NCI-H1417 treated with DMSO at 0.1 percent for 48 hours (cell line): Measurements from ENCODE around the gene SNRPD2.
"Not testable (repeated sequence)": the region's sequence is repeated elsewhere in the genome, so short reads cannot be mapped to it uniquely, and the experiment has no call there.

Experiments used
- DNase-seq: peaks from one replicate; lab custom pipeline; 2025; lab: John Stamatoyannopoulos, UW

Gene SNRPD2

GRCh38 chr19:45701676-45702075 lies 9.9 kb upstream of the SNRPD2 start:
- no peak for DNase-seq

DNA sequence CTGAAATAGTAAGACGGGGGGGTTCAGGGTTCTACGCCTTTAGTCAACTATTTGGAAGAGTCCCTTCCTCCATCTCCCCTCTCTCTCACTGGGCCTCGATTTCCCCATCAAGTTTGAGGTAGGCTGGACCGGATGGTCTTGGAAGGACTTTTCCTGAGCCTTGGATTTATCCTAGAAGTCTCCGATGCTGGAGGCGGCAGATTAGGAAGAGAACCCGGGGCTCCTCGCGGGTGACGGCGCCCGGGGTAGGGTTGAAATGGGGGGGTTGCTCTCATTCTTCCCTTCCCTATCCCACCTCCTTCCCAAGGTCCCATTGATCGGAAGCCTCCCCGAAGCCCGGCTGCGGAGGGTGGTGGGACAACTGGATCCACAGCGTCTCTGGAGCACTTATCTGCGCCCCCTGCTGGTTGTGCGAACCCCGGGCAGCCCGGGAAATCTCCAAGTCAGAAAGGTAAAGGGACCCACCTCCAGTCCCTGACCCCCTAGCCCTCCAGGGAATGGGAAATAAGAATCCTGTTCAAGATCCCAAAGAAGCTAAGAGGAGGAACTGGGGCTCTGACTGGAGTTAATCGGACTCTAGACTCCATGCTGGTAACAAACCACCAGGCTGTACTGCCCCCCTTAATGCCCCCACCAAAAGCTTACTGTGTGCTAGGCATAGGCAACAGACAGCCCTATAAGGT lies 1.5 kb upstream of the SNRPD2 start:
- no peak for DNase-seq

- DNase-seq, result peak; percentile 94
Observed at GRCh38 chr19:45692187-45693105, 693 bp upstream of the SNRPD2 start, which contains the start of gene QPCTL. Gene QPCTL, plus strand, starts transcription at chr19:45692666. Its CDS starts 38 bp downstream, at chr19:45692704.

GRCh38 chr19:45687599-45687998 lies 4.2 kb downstream of the SNRPD2 start:
- no peak for DNase-seq

GRCh38 chr19:45685045-45685444 lies 6.7 kb downstream of the SNRPD2 start:
- DNase-seq, result not testable (repeated sequence)

- no peak for DNase-seq
Observed at GRCh38 chr19:45682908-45683307, 8.8 kb downstream of the SNRPD2 start.

GRCh38 chr19:45682117-45682516 lies 9.6 kb downstream of the SNRPD2 start:
- no peak for DNase-seq

DNA sequence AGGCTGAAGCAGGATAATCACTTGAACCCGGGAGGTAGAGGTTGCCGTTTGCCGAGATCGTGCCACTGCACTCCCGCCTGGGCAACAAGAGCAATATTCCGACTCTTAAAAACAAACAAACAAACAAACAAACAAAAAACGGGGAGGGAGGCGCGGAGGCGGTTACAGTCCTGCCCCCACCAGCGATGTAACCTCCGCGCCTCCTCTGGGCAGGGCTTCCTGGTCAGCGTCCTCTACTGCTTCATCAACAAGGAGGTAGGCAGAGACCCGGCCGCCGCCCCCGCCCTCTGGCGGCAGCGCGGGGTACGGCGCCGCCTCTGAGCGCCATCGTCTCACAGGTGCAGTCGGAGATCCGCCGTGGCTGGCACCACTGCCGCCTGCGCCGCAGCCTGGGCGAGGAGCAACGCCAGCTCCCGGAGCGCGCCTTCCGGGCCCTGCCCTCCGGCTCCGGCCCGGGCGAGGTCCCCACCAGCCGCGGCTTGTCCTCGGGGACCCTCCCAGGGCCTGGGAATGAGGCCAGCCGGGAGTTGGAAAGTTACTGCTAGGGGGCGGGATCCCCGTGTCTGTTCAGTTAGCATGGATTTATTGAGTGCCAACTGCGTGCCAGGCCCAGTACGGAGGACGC lies 10.2 kb downstream of the SNRPD2 start:
- peak; percentile 44 for DNase-seq

DNA sequence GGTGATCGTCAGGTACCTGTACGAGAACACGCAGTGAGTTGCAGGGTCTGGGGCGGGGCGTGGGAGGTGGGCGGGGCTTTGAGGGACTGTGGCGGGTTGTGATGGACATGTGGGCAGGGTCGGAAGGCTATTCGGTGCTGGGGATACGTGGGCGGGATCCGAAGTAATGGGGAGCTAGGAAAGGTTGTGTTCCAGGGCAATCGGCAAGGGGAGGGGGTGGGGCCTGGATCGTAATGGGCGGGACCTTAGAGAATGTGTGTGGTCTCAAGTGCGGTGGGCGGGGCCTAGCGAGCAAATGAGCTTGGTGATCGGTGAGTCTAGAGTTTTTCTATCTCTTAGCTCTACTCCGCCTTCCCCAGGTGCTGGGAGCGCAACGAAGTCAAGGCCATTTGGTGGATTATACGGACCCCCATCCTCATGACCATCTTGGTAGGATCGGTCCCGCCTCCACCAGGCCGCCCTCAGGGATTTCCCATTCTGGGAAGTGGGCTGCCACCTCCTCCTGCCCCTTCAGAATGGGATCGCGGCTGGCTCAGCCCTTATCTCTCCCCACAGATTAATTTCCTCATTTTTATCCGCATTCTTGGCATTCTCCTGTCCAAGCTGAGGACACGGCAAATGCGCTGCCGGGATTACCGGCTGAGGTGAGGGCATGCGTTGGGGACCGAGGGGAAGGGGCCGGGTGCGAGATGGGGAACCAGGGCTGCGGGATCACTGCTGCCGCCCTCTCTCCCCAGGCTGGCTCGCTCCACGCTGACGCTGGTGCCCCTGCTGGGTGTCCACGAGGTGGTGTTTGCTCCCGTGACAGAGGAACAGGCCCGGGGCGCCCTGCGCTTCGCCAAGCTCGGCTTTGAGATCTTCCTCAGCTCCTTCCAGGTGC lies 14.2 kb downstream of the SNRPD2 start:
- no peak for DNase-seq

GRCh38 chr19:45676851-45677263 lies 14.9 kb downstream of the SNRPD2 start:
- DNase-seq, result no peak

DNA sequence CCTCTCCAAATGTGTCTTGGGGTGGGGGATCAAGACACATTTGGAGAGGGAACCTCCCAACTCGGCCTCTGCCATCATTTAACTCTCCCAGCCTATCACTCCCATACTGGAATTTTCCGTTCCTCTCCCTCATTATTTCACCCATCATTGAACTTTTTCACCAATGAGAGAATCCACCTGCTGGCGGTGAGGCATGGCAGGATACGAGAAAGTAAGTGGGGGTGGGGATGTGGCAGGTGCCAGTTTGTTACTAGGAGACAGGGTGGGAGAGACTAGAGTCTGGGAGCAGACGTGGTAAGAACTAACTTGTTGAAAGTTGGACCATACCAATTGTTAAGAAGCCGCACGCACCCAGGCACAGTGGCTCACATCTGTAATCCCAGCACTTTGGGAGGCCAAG lies 16.8 kb downstream of the SNRPD2 start:
- no peak for DNase-seq

- DNase-seq, result no peak
Observed at GRCh38 chr19:45670670-45671453, 20.9 kb downstream of the SNRPD2 start.

DNA sequence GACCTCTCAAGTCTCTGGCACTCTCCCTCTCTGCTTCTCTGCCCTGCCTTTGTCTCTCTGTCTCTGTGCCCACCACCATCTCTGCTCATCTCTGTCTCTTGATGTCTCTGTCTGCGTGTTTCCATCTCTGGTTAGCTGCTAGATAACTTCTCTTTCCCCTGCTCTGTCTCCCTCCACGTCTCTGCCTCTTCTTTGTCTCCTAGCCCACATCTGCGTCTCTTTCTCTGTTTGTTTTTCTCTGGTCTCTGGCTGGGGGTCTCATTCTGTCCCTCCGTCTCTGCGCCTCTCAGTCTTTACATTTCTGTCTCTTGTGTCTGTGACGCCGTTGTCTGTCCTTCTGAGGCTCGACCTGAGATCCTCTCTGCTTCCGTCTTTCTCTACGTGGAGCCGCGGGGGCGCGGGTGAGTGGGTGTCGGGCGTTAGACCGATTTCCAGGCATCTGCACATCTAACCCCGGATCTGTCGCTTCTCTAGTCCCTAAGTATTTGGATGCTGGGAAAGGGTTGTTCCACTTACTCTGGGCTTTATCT lies 23.3 kb downstream of the SNRPD2 start:
- no peak for DNase-seq

DNA sequence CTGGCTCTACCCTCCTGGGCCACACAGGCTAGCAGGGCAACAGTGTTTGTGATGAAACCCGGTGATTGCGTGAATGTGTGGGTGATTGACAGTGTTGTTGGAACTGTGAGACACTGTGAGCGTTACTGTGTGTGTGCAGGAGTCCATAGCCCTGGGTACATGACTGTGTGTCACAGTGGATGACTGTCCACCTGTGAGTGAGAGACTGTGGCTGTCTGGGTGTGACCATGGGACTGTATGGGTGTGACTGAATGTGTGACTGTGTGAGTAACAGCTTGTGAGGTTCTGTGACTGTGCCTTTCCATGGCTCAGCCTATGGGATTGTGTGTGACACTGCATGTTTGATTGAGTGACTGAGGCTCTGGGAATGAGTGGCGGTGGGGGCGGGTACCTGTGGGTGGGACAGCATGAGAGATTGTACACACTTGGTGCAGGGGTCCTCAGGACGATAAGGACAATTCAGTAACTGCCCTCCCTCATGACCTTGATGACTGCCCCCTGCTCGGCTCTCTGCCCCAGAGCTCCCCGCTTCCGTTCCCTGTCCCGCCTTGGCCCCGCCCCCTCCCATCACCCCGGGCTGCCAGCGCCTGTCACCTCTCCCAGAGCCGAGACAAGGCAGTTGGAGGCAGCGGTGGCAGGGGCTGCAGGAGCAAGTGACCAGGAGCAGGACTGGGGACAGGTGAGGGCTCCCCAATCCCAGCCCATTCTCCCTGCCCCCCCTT lies 24.0 kb downstream of the SNRPD2 start, which contains the start of gene GIPR:
GIPR (plus strand) TSS at position 602 of the 722 bp plus-strand sequence. CDS start 1,300 bp downstream, outside the sequence.
- no peak for DNase-seq

- no peak for DNase-seq
Observed at GRCh38 chr19:45664575-45664974, 27.2 kb downstream of the SNRPD2 start.

- DNase-seq, result no peak
Observed at GRCh38 chr19:45663800-45664199, 28.0 kb downstream of the SNRPD2 start.

DNA sequence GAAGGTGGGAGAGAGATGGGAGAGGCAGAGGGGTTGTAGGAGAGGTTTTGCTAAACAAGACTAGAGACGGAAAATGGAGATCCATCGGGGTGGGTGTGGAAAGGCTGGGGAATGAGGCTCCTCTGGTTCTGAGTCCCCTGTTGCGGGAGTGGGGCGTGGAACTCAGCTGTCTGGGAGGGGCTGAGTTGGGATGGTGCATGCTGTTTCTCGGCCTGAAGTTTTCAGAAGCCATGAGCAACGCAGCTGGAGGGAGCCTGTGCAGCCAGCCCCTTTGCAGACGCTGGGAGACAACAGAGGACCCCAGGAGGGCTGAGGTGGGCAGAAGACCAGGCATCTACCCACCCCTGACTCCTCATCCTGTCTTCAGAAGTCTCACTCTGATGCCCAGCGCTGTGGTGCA lies 31.1 kb downstream of the SNRPD2 start:
- DNase-seq, result no peak

GRCh38 chr19:45659096-45659729 lies 32.5 kb downstream of the SNRPD2 start:
- no peak for DNase-seq

DNA sequence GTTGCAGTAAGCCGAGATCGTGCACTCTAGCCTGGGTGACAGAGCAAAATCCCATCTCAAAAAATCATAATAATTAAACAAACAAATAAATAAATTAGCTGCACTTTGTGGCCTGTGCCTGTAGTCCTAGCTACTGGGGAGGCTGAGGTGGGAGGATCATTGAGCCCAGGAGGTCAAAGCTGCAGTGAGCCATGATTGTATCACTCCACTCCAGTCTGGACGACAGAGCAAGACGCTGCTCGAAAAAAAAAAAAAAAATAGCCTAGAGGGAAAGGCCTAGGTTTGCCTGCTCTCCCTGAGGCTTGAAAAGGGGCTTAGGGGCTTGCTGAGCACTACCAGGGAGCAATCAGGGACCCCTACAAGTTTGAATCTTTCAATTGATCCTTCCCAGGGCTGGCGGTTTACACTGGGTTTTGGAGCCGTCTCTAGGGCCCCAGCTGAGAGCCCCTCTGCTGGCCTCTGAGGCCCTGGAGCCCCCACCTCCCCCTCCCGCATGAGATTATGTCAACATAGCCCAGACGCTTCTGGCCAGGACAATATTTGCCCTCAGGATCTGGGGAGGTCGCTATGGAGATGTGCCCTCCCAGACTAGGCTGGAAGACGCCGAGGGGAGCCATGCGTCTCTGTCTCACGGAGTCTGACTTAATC lies 34.1 kb downstream of the SNRPD2 start:
- DNase-seq, result no peak
